Endothelial cell of umbilical vein (primary cell): Measurements from ENCODE around the gene CCDC93. TPM values are rescaled to one million over a fixed set of nuclear protein-coding genes. Genes with fewer than 3 reads are reported as not detected.

Experiments
- BruUV-seq: library from RNA; stranded (reverse); fragments of 400-500 nt; replicated peaks from 2 replicates; lab custom pipeline; 2021; lab: Mats Ljungman, UMichigan
- CTCF ChIA-PET: fragments of 300-600, 350-600 bp; sonication (Branson Sonifier 250); formaldehyde crosslinking; loops from one replicate; lab custom pipeline; 2021; ENCODE audit warnings: antibody characterized with exemption, inconsistent platforms; lab: Charles Lee
- POLR2A ChIA-PET: fragments of 300-600, 350-600 bp; sonication (Branson Sonifier 250); formaldehyde crosslinking; loops from one replicate; lab custom pipeline; 2021; ENCODE audit warnings: antibody characterized with exemption, inconsistent platforms; lab: Charles Lee
- DNase-seq: peaks from one replicate; pipeline ENCODE4 v3.0.0-alpha.2; 2011; ENCODE audit warnings: low read depth, low spot score
- FAIRE-seq: peaks from 2 replicates; lab custom pipeline; 2011; peaks lifted over from hg19 to GRCh38; lab: Jason Lieb, UNC
- H2AFZ ChIP-seq: 2 replicates; pipeline ENCODE4 v1.6.0; 2012; ENCODE audit warnings: low read depth, low read length, control low read depth, inconsistent platforms
- H3K27ac ChIP-seq: 2 replicates; pipeline ENCODE4 v1.5.1; 2011; ENCODE audit warnings: low read depth, mild to moderate bottlenecking, control low read depth, low read length, moderate library complexity; ENCODE audit not compliant: insufficient read depth
- H3K27me3 ChIP-seq, 2 experiments: 2 replicates each; pipeline versions ENCODE4 v1.6.0 to v1.6.1; 2011; ENCODE audit warnings: low read length in 2 of 2, mixed read lengths in 1 of 2; ENCODE audit not compliant: control insufficient read depth in 2 of 2, insufficient read depth in 2 of 2
- H3K36me3 ChIP-seq, 2 experiments: 2 replicates in 1 of 2; 3 replicates in 1 of 2; pipeline ENCODE4 v1.5.1; 2011; ENCODE audit warnings: low read length in 2 of 2, mild to moderate bottlenecking in 1 of 2, moderate library complexity in 1 of 2; ENCODE audit not compliant: control insufficient read depth in 2 of 2, insufficient read depth in 2 of 2; ENCODE audit errors: extremely low read depth in 1 of 2
- H3K4me1 ChIP-seq: 3 replicates; pipeline ENCODE4 v1.5.1; 2011; ENCODE audit warnings: mild to moderate bottlenecking, low read length; ENCODE audit not compliant: control insufficient read depth, insufficient read depth; ENCODE audit errors: extremely low read depth
- H3K4me2 ChIP-seq: 2 replicates; pipeline ENCODE4 v1.6.1; 2011; ENCODE audit warnings: low read length, control low read depth, mixed read lengths; ENCODE audit not compliant: insufficient read depth
- H3K4me3 ChIP-seq, 3 experiments: fragments of 200-600 bp in 1 of 3; sonication (generic), shearing (Covaris generic) in 1 of 3; replicated peaks in 1 of 3; 2 replicates each; pipeline ENCODE4 v1.5.1; 2011 to 2016; ENCODE audit warnings: control low read depth in 3 of 3, low read length in 3 of 3, mild to moderate bottlenecking in 2 of 3, inconsistent platforms in 1 of 3, low read depth in 1 of 3, moderate library complexity in 1 of 3; ENCODE audit not compliant: insufficient read depth in 1 of 3
- H3K79me2 ChIP-seq: 2 replicates; pipeline ENCODE4 v1.6.0; 2012; ENCODE audit warnings: low read length, inconsistent platforms; ENCODE audit not compliant: control insufficient read depth, insufficient read depth
- H3K9ac ChIP-seq: replicated peaks from 2 replicates; pipeline ENCODE3; 2011; ENCODE audit warnings: low read length, control low read depth; ENCODE audit not compliant: insufficient read depth; ENCODE audit errors: extremely low read depth
- H3K9me1 ChIP-seq: replicated peaks from 3 replicates; pipeline ENCODE4 v1.6.0; 2011; ENCODE audit warnings: mild to moderate bottlenecking, low read length; ENCODE audit not compliant: control insufficient read depth, insufficient read depth; ENCODE audit errors: extremely low read depth
- H3K9me3 ChIP-seq: replicated peaks from 2 replicates; pipeline ENCODE4 v1.5.1; 2012; ENCODE audit warnings: low read length, inconsistent platforms; ENCODE audit not compliant: control insufficient read depth, insufficient read depth
- H4K20me1 ChIP-seq: replicated peaks from 2 replicates; pipeline ENCODE3; 2011; ENCODE audit warnings: mild to moderate bottlenecking, low read length; ENCODE audit not compliant: control insufficient read depth, insufficient read depth; ENCODE audit errors: extremely low read depth
- CTCF ChIP-seq, 2 donors: IDR thresholded peaks; 1 replicate in 1 of 2; 2 replicates in 1 of 2; pipeline ENCODE4 v1.5.1; 2011; ENCODE audit warnings: low read length in 2 of 2, mild to moderate bottlenecking in 2 of 2, moderate library complexity in 2 of 2, control low read depth in 1 of 2, inconsistent platforms in 1 of 2, low read depth in 1 of 2; ENCODE audit not compliant: insufficient read depth in 1 of 2; ENCODE audit errors: extremely low read depth in 1 of 2
- JUN ChIP-seq: IDR thresholded peaks from 2 replicates; pipeline ENCODE4 v1.6.1; 2011; ENCODE audit warnings: borderline replicate concordance, low read depth; ENCODE audit not compliant: insufficient read length, insufficient read depth
- MAX ChIP-seq: IDR thresholded peaks from 2 replicates; pipeline ENCODE4 v1.6.1; 2011; ENCODE audit not compliant: insufficient read depth, insufficient read length
- MYC ChIP-seq: IDR thresholded peaks from one replicate; pipeline ENCODE4 v1.6.1; 2011; ENCODE audit warnings: mild to moderate bottlenecking, low read depth, low read length
- dilution Hi-C: fragments of 300-500 bp; cut with MboI; formaldehyde crosslinking; loops from one replicate; pipeline ENCODE4 v1.15.0; 2019; ENCODE audit warnings: low sequenced_read_pairs; ENCODE audit not compliant: extremely low pct_ligation_motif_present
- intact Hi-C: fragments of 100-400 bp; cut with micrococcal nuclease; formaldehyde crosslinking; loops from one replicate; pipeline ENCODE4 v1.10.0; 2022
- polyA plus RNA-seq, 4 experiments: library from polyadenylated mRNA; depleted of rRNA in 3 of 4; stranded (reverse) in 3 of 4; unstranded in 1 of 4; fragments of >200 nt; gene quantifications; 2 replicates each; pipeline versions ENCODE4 v1.2.1 to v1.2.3, GENCODE V29; 2011 to 2012; ENCODE audit warnings: missing spikeins in 1 of 4
- total RNA-seq: library from RNA; stranded (reverse); gene quantifications from 2 replicates; pipeline ENCODE4 v1.2.3, GENCODE V29; 2021

The CCDC93 gene
- total and polyA plus RNA-seq, 2 donors (not counting 3 experiments of a cell fraction or from before 2014, with no cell fraction given): 13.8 to 35.1 TPM

GRCh38 chr2:118003396-118003824 is 10.5 kb downstream of the CCDC93 start:
- H3K4me1 ChIP-seq: no peaks in the 10 kb centered on the region
- TF ChIP-seq MYC (no peak), MAX (peak; percentile 93), CTCF (IDR thresholded peaks at IDR 0.05; ENCODE audit: extremely low read depth in 1 of 2, insufficient read depth in 1 of 2, low read depth in 1 of 2, low read length in 2 of 2) (peak; percentile 74 to 76), JUN (no peak)
- no TSS peak for BruUV-seq
- H3K4me3 ChIP-seq: no peak overlapping the region
- dilution Hi-C loops (no loop called here), intact Hi-C loops (loop anchor here (1.0 to 5.0 kb wide), 4 partner anchors 45 to 189 kb away; partner anchors contain the start of gene DDX18)
- POLR2A ChIA-PET: interaction anchor here (0.8 to 1.5 kb wide), 3 partner anchors 30 to 189 kb away, joined by 3 to 5 read pairs (median 4); partner anchors contain the start of gene DDX18
- no peaks in the 10 kb centered on the region for H3K27me3 ChIP-seq
- DNase-seq (peak; percentile 88), FAIRE-seq (peak; percentile 90)
- peaks cover 25 to 29% of the 10 kb centered on the region in 2 experiments for H3K36me3 ChIP-seq
- peak overlapping the region; percentile 42 for H3K27ac ChIP-seq
- no peak overlapping the region for H3K4me2 ChIP-seq
- H3K9ac ChIP-seq: no peak overlapping the region
- no peak overlapping the region for H2AFZ ChIP-seq
- no peaks in the 10 kb centered on the region for H4K20me1 ChIP-seq
- peaks cover 3% of the 10 kb centered on the region for H3K79me2 ChIP-seq
- CTCF ChIA-PET: interaction anchor here (0.6 to 4.7 kb wide), 46 partner anchors 9 to 868 kb away, joined by 3 to 211 read pairs (median 6); partner anchors contain the start of genes CCDC93 and DDX18
- no peaks in the 10 kb centered on the region for H3K9me3 ChIP-seq
- no peaks in the 10 kb centered on the region for H3K9me1 ChIP-seq
